Right lobe of liver (tissue), 6 donors: Measurements from ENCODE around the gene KDM4C. TPM values are rescaled to one million over a fixed set of nuclear protein-coding genes. Genes with fewer than 3 reads are reported as not detected.
A peak's percentile ranks its signal among the peaks of the same experiment; 100 is the strongest.

ENCODE experiments used
- ATAC-seq, 4 donors: fragments of 200-7000 bp; cut with Tn5 transposase; one replicate each; pipeline ENCODE4 v1.9.1; 2020; ENCODE audit warnings: mild to moderate bottlenecking in 4 of 4, moderate library complexity in 4 of 4
- DNase-seq, 3 donors: peaks; one replicate each; pipeline ENCODE4 v3.0.0-alpha.2; 2020
- H3K27ac ChIP-seq, 3 donors: fragments of 200-600 bp; one replicate each; pipeline ENCODE4 v1.8.0; 2022
- H3K27me3 ChIP-seq, 2 donors: fragments of 200-600 bp; one replicate each; pipeline ENCODE4 v1.8.0; 2022
- H3K36me3 ChIP-seq, 4 donors: fragments of 200-600 bp; sonication (generic) in 1 of 4; one replicate each; pipeline versions ENCODE4 v1.5.1 to v1.8.0; 2017 to 2022; ENCODE audit warnings: control low read depth in 1 of 4
- H3K4me1 ChIP-seq, 4 donors: fragments of 200-600 bp; sonication (generic) in 1 of 4; one replicate each; pipeline versions ENCODE4 v1.5.1 to v1.8.0; 2017 to 2022; ENCODE audit warnings: control low read depth in 1 of 4
- H3K4me3 ChIP-seq, 3 donors: fragments of 200-600 bp; one replicate each; pipeline ENCODE4 v1.8.0; 2022
- H3K9me3 ChIP-seq, 4 donors: fragments of 200-600 bp; sonication (generic) in 1 of 4; one replicate each; pipeline versions ENCODE4 v1.5.1 to v1.8.0; 2017 to 2022; ENCODE audit warnings: control low read depth in 1 of 4
- CTCF ChIP-seq, 4 donors: fragments of 200-600 bp in 3 of 4; fragments of 450-650 bp in 1 of 4; IDR thresholded peaks; one replicate each; pipeline versions ENCODE4 v1.5.1 to v1.8.0; 2016 to 2022; ENCODE audit warnings: antibody characterized with exemption in 4 of 4, mild to moderate bottlenecking in 2 of 4
- POLR2A ChIP-seq: fragments of 450-650 bp; IDR thresholded peaks from one replicate; pipeline ENCODE4 v1.6.1; 2017; ENCODE audit warnings: antibody characterized with exemption, mild to moderate bottlenecking
- WGBS: methylation state at CpG from one replicate; pipeline ENCODE4 v1.1.6; 2018; ENCODE audit warnings: low coverage, low lambda C conversion rate; ENCODE audit not compliant: insufficient coverage; ENCODE audit errors: missing lambda C conversion rate; 5-methylcytosine and 5-hydroxymethylcytosine counted together
- intact Hi-C, 2 donors: fragments of 100-400 bp; cut with DNase I; formaldehyde crosslinking; loops; one replicate each; pipeline versions ENCODE4 v1.11.2 to v1.14.1; 2022
- total RNA-seq, 6 experiments: library from RNA; depleted of rRNA in 2 of 6; stranded (reverse); fragments of >200 nt in 2 of 6; fragmentation: NEBNext Ultra II Directional in 3 of 6; extraction: Animal tissue kit (Norgen Biotek cat#: 25700) in 3 of 6; gene quantifications; one replicate each; pipeline versions ENCODE4 v1.1.0 to v1.2.4, GENCODE V29; 2016 to 2023
- donor health status: DM: no; HTN: yes; CAD: no.
- donor health status: DM: no; HTN: no; CAD: no.
- donor health status: DM: no; HTN: no; CAD: no.
- donor health status: DM: no; HTN: yes; CAD: no.
- donor health status: DM: no; HTN: yes; CAD: no.

The KDM4C gene
- total RNA-seq, 6 experiments from 2014 or later = 14.1 to 20.9 (median 15.3) TPM

GRCh38 chr9:6942406-6942805 lies 184.6 kb downstream of the KDM4C start:
- DNase-seq (no peak), ATAC-seq (no peak)
- 66% methylated on average over 4 of the region's 4 CpGs for WGBS
- H3K36me3 ChIP-seq = no peaks in the 10 kb centered on the region
- no peaks in the 10 kb centered on the region for H3K9me3 ChIP-seq
- intact Hi-C loops = no loop called here
- no peak overlapping the region for H3K4me3 ChIP-seq
- peaks cover 0 to 12% (median 3%) of the 10 kb centered on the region in 4 donors for H3K4me1 ChIP-seq
- no peak overlapping the region for H3K27ac ChIP-seq
- no peak for TF ChIP-seq CTCF (IDR thresholded peaks at IDR 0.05)
- TF ChIP-seq POLR2A = no peak
- no peaks in the 10 kb centered on the region for H3K27me3 ChIP-seq

DNA sequence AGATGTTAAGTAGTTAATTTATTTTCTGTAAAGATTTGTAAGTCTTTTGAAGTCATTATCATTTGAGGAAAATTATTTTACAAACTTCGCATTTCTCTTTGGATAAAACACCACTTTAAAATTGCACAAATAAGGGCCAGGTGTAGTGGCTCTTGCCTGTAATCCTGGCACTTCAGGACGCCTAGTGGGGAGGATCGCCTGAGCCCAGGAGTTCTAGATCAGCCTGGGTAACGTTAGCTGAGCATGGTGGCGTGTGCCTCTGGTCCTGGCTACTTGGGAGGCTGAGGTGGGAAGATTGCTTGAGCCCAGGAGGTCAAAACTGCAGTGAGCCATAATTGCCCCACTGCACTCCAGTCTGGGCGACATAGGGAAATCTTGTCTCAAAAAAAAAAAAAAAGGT lies 185.5 kb downstream of the KDM4C start:
- 84% methylated on average over 6 of the region's 6 CpGs for WGBS
- Histone ChIP-seq H3K9me3 (no peaks in the 10 kb centered on the region), H3K4me1 (peaks cover 0 to 12% (median 3%) of the 10 kb centered on the region in 4 donors), H3K27ac (no peak overlapping the region), H3K27me3 (no peaks in the 10 kb centered on the region), H3K36me3 (no peaks in the 10 kb centered on the region), H3K4me3 (no peak overlapping the region)
- TF ChIP-seq POLR2A (no peak), CTCF (IDR thresholded peaks at IDR 0.05) (no peak)
- DNase-seq = no peak
- no peak for ATAC-seq
- intact Hi-C loops = no loop called here

- WGBS = 7% methylated on average over 1 of the region's 1 CpG
- peaks cover 0 to 12% (median 3%) of the 10 kb centered on the region in 4 donors for H3K4me1 ChIP-seq
- intact Hi-C loops = no loop called here
- peak; percentile 59 to 90 (median 74) for ATAC-seq
- no peak overlapping the region for H3K4me3 ChIP-seq
- DNase-seq = no peak
- TF ChIP-seq CTCF (IDR thresholded peaks at IDR 0.05) = peak; percentile 26 to 42 (median 37)
- no peak for TF ChIP-seq POLR2A
- H3K27ac ChIP-seq = no peak overlapping the region
- H3K27me3 ChIP-seq = no peaks in the 10 kb centered on the region
- H3K9me3 ChIP-seq = no peaks in the 10 kb centered on the region
- no peaks in the 10 kb centered on the region for H3K36me3 ChIP-seq
These were observed 186.3 kb downstream of the KDM4C start for GRCh38 chr9:6944093-6944551.

GRCh38 chr9:6944896-6945295 lies 187.1 kb downstream of the KDM4C start:
- intact Hi-C loops = no loop called here
- Histone ChIP-seq H3K9me3 (no peaks in the 10 kb centered on the region), H3K27ac (no peak overlapping the region), H3K4me3 (no peak overlapping the region), H3K4me1 (peaks cover 0 to 12% (median 3%) of the 10 kb centered on the region in 4 donors), H3K36me3 (no peaks in the 10 kb centered on the region), H3K27me3 (no peaks in the 10 kb centered on the region)
- DNase-seq (no peak), ATAC-seq (peak in 1 of 4 donors; percentile 28)
- no peak for TF ChIP-seq CTCF (IDR thresholded peaks at IDR 0.05)
- no peak for TF ChIP-seq POLR2A
- WGBS = 88% methylated on average over 4 of the region's 4 CpGs

DNA sequence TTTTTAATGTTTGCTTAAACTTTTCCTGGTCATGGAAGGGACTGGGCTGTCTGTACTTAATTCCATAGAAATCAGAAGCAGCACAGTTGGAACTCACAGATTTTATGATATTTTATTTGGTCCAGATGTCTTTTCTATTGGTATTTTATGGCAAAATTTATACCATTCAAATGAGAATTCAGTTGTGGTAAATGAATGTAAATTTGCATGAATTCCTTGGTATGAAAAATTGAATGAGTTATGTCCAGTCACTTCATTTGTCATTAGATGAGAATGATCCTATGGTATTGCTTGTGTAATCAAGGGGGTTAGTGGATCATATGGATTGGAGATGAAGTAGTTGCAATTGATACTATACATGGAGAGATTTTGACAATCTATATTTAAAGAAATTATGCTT lies 188.0 kb downstream of the KDM4C start:
- no peak overlapping the region for H3K4me3 ChIP-seq
- H3K36me3 ChIP-seq = no peaks in the 10 kb centered on the region
- peaks cover 0 to 12% (median 3%) of the 10 kb centered on the region in 4 donors for H3K4me1 ChIP-seq
- H3K27me3 ChIP-seq = no peaks in the 10 kb centered on the region
- H3K9me3 ChIP-seq = no peaks in the 10 kb centered on the region
- TF ChIP-seq CTCF (IDR thresholded peaks at IDR 0.05) (no peak), POLR2A (no peak)
- no peak for DNase-seq
- no peak for ATAC-seq
- intact Hi-C loops = no loop called here
- no peak overlapping the region for H3K27ac ChIP-seq
